M059J (cell line): ENCODE data around the gene AFMID. TPM values are rescaled to one million over a fixed set of nuclear protein-coding genes. Genes with fewer than 3 reads are reported as not detected.

Source experiments
- DNase-seq: peaks from one replicate; pipeline ENCODE4 v3.0.0-alpha.2; 2012; ENCODE audit warnings: low read depth
- total RNA-seq: library from RNA; depleted of rRNA; stranded (reverse); fragments of >200 nt; shearing (Covaris generic); gene quantifications from 2 replicates; pipeline ENCODE4 v1.2.3, GENCODE V29; 2014; rRNA removed

The AFMID gene
- total RNA-seq, 1 experiment from 2014 or later: 9.7 TPM

DNA sequence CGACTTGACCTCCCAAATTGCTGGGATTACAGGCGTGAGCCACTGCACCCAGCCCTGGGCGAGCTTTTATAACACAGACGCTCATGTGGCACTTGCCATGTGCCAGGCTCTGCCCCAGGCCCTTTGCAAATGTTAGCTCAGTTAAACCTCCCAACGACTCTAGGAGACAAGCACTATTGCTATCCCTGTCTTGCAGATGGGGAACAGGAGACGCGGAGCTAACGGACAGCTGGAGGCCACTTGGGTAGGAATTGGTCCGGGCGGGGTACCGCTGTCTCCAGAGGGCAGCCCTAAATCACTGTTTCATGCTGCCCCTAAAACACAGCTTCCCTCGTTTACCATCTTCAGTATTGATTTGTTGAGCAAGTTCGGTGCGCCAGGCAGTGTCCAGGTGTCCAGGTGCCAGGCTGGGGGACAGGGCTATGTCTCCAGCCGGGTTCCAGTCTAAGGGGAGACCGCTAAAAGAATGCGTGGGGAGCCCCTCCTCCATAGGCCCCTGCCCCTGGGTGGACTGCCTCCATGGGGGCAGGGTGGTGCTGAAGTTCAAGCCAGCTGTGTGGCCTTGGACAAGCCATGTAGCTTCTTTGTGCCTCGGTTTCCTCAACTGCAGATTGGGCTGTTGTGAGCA is 68.0 kb downstream of the AFMID start:
- DNase-seq: no peak

DNA sequence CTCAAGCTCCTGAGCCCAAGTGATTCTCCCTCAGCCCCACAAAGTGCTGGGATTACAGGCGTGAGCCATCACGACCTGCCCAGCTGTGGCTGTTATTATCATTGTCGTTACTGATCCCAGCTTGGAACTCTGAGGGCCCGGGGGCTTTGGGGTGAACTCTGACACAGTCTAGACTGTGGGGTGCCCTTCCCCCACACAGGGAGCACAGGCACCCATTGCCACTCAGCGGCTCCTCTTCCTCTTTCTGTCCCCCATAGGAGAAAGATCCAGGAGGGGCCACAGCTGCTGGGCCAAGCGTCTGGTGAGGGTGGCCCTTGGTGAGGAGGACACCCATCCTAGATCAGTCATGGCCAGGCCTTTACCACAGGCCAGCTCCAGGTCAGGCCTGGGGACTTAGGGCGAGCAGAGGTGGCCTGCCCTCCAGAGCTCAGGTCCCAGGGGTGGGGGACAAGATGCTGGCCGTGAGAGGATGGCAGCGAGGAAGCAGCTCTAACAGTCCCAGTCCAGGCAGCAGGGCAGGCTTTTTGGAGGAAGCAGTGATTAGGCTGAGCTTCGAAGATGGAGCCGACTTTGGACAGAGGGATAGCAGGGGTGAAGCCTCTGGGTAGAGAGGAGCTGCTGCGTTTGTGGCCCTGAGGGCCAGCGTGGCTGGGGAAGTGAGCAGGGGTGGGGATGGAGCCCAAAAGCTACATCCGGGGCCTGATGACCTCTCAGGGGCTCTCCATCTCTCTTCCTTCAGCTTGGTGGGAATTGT is 69.0 kb downstream of the AFMID start:
- no peak for DNase-seq

DNA sequence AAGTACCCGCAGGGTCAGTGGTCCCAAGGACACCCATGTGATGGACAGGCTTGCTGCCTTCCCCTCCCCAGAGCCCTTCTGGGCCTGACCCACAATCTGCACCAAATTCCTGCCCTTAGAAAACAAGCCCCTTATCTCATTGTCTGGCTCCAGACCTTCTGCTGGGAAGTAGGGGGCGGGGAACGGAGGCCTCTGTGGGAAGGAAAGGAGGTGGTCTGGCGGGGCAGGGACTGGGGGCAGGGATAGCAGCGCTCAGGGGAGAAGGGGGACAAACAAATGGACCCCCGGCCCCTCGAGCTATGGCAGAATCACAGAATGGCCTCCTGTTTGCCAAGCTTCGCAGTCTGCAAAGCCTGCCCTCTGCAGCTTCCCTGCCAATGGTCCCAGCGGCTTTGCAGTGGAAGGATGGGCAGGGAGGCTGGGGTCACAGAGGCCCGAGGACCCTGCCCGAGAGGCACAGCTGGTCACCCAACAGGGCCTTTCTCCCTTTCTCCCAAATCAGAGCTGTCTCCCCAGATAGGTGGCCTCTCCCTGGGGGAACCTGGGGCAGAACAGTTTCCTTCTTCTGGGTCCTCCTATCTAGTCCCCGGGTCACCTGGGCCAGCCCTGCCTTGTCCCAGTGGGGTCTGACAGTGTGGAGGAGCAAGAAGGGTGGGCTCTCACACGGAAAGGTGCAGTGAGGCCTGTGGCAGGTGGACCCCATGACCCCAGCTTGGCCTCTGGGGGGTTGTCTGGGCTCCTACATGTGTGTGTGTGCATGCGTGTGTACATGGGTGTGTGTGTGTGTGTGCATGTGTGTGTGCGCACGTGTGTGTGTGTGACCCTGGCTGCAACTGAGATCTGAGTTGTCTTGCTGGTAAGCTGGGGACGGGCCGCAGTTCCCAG is 69.8 kb downstream of the AFMID start:
- DNase-seq: no peak

Other genes starting within 250 kb of the AFMID start
- gene TNRC6C, start 228.7 kb upstream of the AFMID start, total RNA-seq: 2.8 and 3.2 TPM in 2 replicates
- gene TMC6, start 58.6 kb upstream of the AFMID start, total RNA-seq: 0.54 and 0.74 TPM in 2 replicates
- not detected in 2 replicates for gene TMC8, start 56.6 kb upstream of the AFMID start, total RNA-seq
- gene C17orf99, start 41.0 kb upstream of the AFMID start, total RNA-seq: not detected in 2 replicates
- 34.6 and 37.6 TPM in 2 replicates for gene SYNGR2, start 18.8 kb upstream of the AFMID start, total RNA-seq
- gene TK1, start 310 bp upstream of the AFMID start, total RNA-seq: 107 and 150 TPM in 2 replicates
- 113 and 148 TPM in 2 replicates for gene BIRC5, start 26.9 kb downstream of the AFMID start, total RNA-seq
- not detected in 2 replicates for gene TMEM235, start 44.3 kb downstream of the AFMID start, total RNA-seq
- gene SOCS3, start 172.7 kb downstream of the AFMID start, total RNA-seq: 26.6 and 39.3 TPM in 2 replicates
- 26.2 and 32.3 TPM in 2 replicates for gene PGS1, start 191.3 kb downstream of the AFMID start, total RNA-seq